Neutrophil (primary cell): ENCODE results near the gene LEFTY2.

Source experiments
- H3K27ac ChIP-seq: fragments of 200-600 bp; sonication (generic); 2 replicates; pipeline ENCODE4 v1.5.1; 2016; ENCODE audit warnings: mild to moderate bottlenecking, moderate library complexity
- H3K27me3 ChIP-seq: fragments of 200-600 bp; sonication (generic); 2 replicates; pipeline ENCODE4 v1.6.0; 2016; ENCODE audit warnings: mild to moderate bottlenecking
- H3K36me3 ChIP-seq: fragments of 200-600 bp; sonication (generic); 2 replicates; pipeline ENCODE4 v1.5.1; 2017
- H3K4me1 ChIP-seq, 2 experiments: fragments of 200-600 bp in 1 of 2; sonication (generic) in 1 of 2; 1 replicate in 1 of 2; 2 replicates in 1 of 2; pipeline versions ENCODE4 v1.5.1 to v1.6.1; 2013 to 2016; ENCODE audit warnings: low read depth in 1 of 2, low read length in 1 of 2, mild to moderate bottlenecking in 1 of 2, moderate library complexity in 1 of 2; ENCODE audit not compliant: control insufficient read depth in 1 of 2, insufficient read depth in 1 of 2
- H3K4me3 ChIP-seq, 2 experiments: fragments of 200-600 bp in 1 of 2; sonication (generic) in 1 of 2; 1 replicate in 1 of 2; 2 replicates in 1 of 2; pipeline ENCODE4 v1.5.1; 2013 to 2016; ENCODE audit warnings: low read depth in 1 of 2, low read length in 1 of 2, mild to moderate bottlenecking in 1 of 2, moderate library complexity in 1 of 2
- H3K9me3 ChIP-seq: fragments of 200-600 bp; sonication (generic); 2 replicates; pipeline ENCODE4 v1.5.1; 2016
- CTCF ChIP-seq: fragments of 200-600 bp; sonication (generic); IDR thresholded peaks from 2 replicates; pipeline ENCODE4 v1.5.1; 2016; ENCODE audit warnings: antibody characterized with exemption

Gene LEFTY2

GRCh38 chr1:225915538-225915991 is 25.5 kb downstream of the LEFTY2 start:
- no peak overlapping the region for H3K4me3 ChIP-seq
- H3K27ac ChIP-seq = no peak overlapping the region
- H3K36me3 ChIP-seq = peaks cover 36% of the 10 kb centered on the region
- peaks cover 11 to 18% of the 10 kb centered on the region in 2 experiments for H3K4me1 ChIP-seq
- H3K27me3 ChIP-seq = no peaks in the 10 kb centered on the region
- TF ChIP-seq CTCF = no peak
- H3K9me3 ChIP-seq = no peaks in the 10 kb centered on the region

GRCh38 chr1:225914947-225915346 is 26.1 kb downstream of the LEFTY2 start:
- Histone ChIP-seq H3K27me3 (no peaks in the 10 kb centered on the region), H3K4me3 (no peak overlapping the region), H3K9me3 (no peaks in the 10 kb centered on the region), H3K27ac (no peak overlapping the region), H3K4me1 (peaks cover 17 to 20% of the 10 kb centered on the region in 2 experiments), H3K36me3 (peaks cover 31% of the 10 kb centered on the region)
- no peak for TF ChIP-seq CTCF

GRCh38 chr1:225914391-225914790 is 26.6 kb downstream of the LEFTY2 start:
- H3K36me3 ChIP-seq = peaks cover 30% of the 10 kb centered on the region
- no peak overlapping the region for H3K4me3 ChIP-seq
- peaks cover 22 to 23% of the 10 kb centered on the region in 2 experiments for H3K4me1 ChIP-seq
- TF ChIP-seq CTCF = no peak
- H3K27ac ChIP-seq = no peak overlapping the region
- no peaks in the 10 kb centered on the region for H3K9me3 ChIP-seq
- no peaks in the 10 kb centered on the region for H3K27me3 ChIP-seq

GRCh38 chr1:225911191-225912130 is 29.6 kb downstream of the LEFTY2 start:
- Histone ChIP-seq H3K4me3 (no peak overlapping the region), H3K27ac (peak overlapping the region; percentile 54)
- peak; percentile 87 for TF ChIP-seq CTCF

GRCh38 chr1:225909477-225909876 is 31.5 kb downstream of the LEFTY2 start:
- H3K4me1 ChIP-seq = peaks cover 22 to 23% of the 10 kb centered on the region in 2 experiments
- no peaks in the 10 kb centered on the region for H3K27me3 ChIP-seq
- no peak overlapping the region for H3K4me3 ChIP-seq
- H3K27ac ChIP-seq = peak overlapping the region; percentile 54
- TF ChIP-seq CTCF = no peak
- no peaks in the 10 kb centered on the region for H3K36me3 ChIP-seq
- H3K9me3 ChIP-seq = no peaks in the 10 kb centered on the region

More at GRCh38 chr1:225911191-225912130, 29.6 kb downstream of the LEFTY2 start:
- H3K9me3 ChIP-seq = no peaks in the 10 kb centered on the region
- no peaks in the 10 kb centered on the region for H3K27me3 ChIP-seq
- H3K4me1 ChIP-seq = peaks cover 22 to 23% of the 10 kb centered on the region in 2 experiments
- peaks cover 16% of the 10 kb centered on the region for H3K36me3 ChIP-seq
